HCT116 (cell line): ENCODE measurements around the gene ADAM15. TPM values are rescaled to one million over a fixed set of nuclear protein-coding genes. Genes with fewer than 3 reads are reported as not detected.

Experiments
- ATAC-seq: fragments of 200-7000 bp; cut with Tn5 transposase; 2 replicates; pipeline ENCODE4 v1.9.1; 2020; ENCODE audit warnings: mild to moderate bottlenecking, moderate library complexity
- BruUV-seq: library from RNA; stranded (reverse); fragments of 400-500 nt; replicated peaks from 2 replicates; lab custom pipeline; 2021; lab: Mats Ljungman, UMichigan
- CTCF ChIA-PET: fragments of 300-600 bp; sonication (Branson Sonifier 250); formaldehyde crosslinking; loops from one replicate; lab custom pipeline; 2021; ENCODE audit warnings: antibody characterized with exemption; lab: Charles Lee
- POLR2A ChIA-PET: fragments of 300-600, 350-600 bp; sonication (Branson Sonifier 250); formaldehyde crosslinking; loops from one replicate; lab custom pipeline; 2021; ENCODE audit warnings: antibody characterized with exemption; lab: Charles Lee
- RAD21 ChIA-PET, 2 experiments: fragments of 300-600 bp; sonication (Branson Sonifier 250); formaldehyde crosslinking; loops; one replicate each; lab custom pipeline; 2023; ENCODE audit warnings: low total read pairs in 2 of 2; ENCODE audit not compliant: uncharacterized antibody in 2 of 2, unreplicated experiment in 2 of 2, low non-redundant PET in 1 of 2; lab: Charles Lee
- DNase-seq: peaks from one replicate; pipeline ENCODE4 v3.0.0-alpha.2; 2010; ENCODE audit warnings: low read depth, low spot score
- H2AFZ ChIP-seq: fragments of 200-600 bp; shearing (Covaris generic), sonication (generic); 2 replicates; pipeline ENCODE4 v1.6.1; 2017; ENCODE audit warnings: low read depth, mixed run types, mixed read lengths, antibody characterized with exemption, low read length; ENCODE audit not compliant: poor library complexity, severe bottlenecking
- H3K27ac ChIP-seq: 2 replicates; pipeline ENCODE4 v1.5.1; 2012; ENCODE audit warnings: low read depth, low read length
- H3K27me3 ChIP-seq: fragments of 200-600 bp; sonication (generic); 2 replicates; pipeline ENCODE4 v1.6.1; 2016; ENCODE audit warnings: mixed run types, low read length, mixed read lengths; ENCODE audit not compliant: insufficient read depth
- H3K36me3 ChIP-seq, 2 experiments: fragments of 200-500 bp in 1 of 2; fragments of 200-600 bp in 1 of 2; sonication (Bioruptor generic) in 1 of 2; sonication (generic) in 1 of 2; 2 replicates each; pipeline versions ENCODE4 v1.5.1 to v1.6.1; 2014 to 2016; ENCODE audit warnings: low read length in 2 of 2, inconsistent platforms in 1 of 2, mixed read lengths in 1 of 2, mixed run types in 1 of 2; ENCODE audit not compliant: insufficient read depth in 2 of 2, control insufficient read depth in 1 of 2
- H3K4me1 ChIP-seq, 2 experiments: fragments of 200-600 bp in 1 of 2; sonication (generic) in 1 of 2; 2 replicates each; pipeline versions ENCODE4 v1.5.1 to v1.6.1; 2012 to 2017; ENCODE audit warnings: low read length in 2 of 2, inconsistent platforms in 1 of 2, mild to moderate bottlenecking in 1 of 2, mixed read lengths in 1 of 2, mixed run types in 1 of 2, moderate library complexity in 1 of 2; ENCODE audit not compliant: insufficient read depth in 2 of 2, control insufficient read depth in 1 of 2
- H3K4me2 ChIP-seq: fragments of 200-600 bp; sonication (generic); 2 replicates; pipeline ENCODE4 v1.6.1; 2017; ENCODE audit warnings: mixed run types, low read length, mixed read lengths
- H3K4me3 ChIP-seq, 2 experiments: fragments of 200-600 bp in 1 of 2; sonication (generic) in 1 of 2; replicated peaks in 1 of 2; 2 replicates each; pipeline ENCODE4 v1.5.1; 2011 to 2016; ENCODE audit warnings: low read length in 2 of 2, control low read depth in 1 of 2, low read depth in 1 of 2, mild to moderate bottlenecking in 1 of 2, mixed read lengths in 1 of 2, mixed run types in 1 of 2
- H3K79me2 ChIP-seq: fragments of 200-600 bp; sonication (generic); 2 replicates; pipeline ENCODE4 v1.6.1; 2017; ENCODE audit warnings: mild to moderate bottlenecking, mixed run types, low read length, moderate library complexity, mixed read lengths; ENCODE audit not compliant: insufficient read depth
- H3K9ac ChIP-seq: fragments of 200-600 bp; sonication (generic); 2 replicates; pipeline ENCODE4 v1.6.1; 2016; ENCODE audit warnings: low read length, mixed read lengths
- H3K9me2 ChIP-seq: fragments of 200-600 bp; sonication (generic), shearing (Covaris generic); 2 replicates; pipeline ENCODE4 v1.6.1; 2017; ENCODE audit warnings: mixed run types, mild to moderate bottlenecking, moderate library complexity; ENCODE audit not compliant: insufficient read depth
- H3K9me3 ChIP-seq, 2 experiments: fragments of 200-500 bp in 1 of 2; fragments of 200-600 bp in 1 of 2; sonication (Bioruptor generic) in 1 of 2; sonication (generic) in 1 of 2; 2 replicates each; pipeline ENCODE4 v1.6.1; 2014 to 2017; ENCODE audit warnings: low read length in 2 of 2, mixed read lengths in 2 of 2, inconsistent platforms in 1 of 2, low read depth in 1 of 2, mild to moderate bottlenecking in 1 of 2, mixed run types in 1 of 2, moderate library complexity in 1 of 2; ENCODE audit not compliant: control insufficient read depth in 1 of 2, insufficient read depth in 1 of 2
- H4K20me1 ChIP-seq: fragments of 200-600 bp; sonication (generic), shearing (Covaris generic); 2 replicates; pipeline ENCODE4 v1.6.1; 2017; ENCODE audit warnings: mixed run types, mild to moderate bottlenecking, moderate library complexity; ENCODE audit not compliant: insufficient read depth
- CBX3 ChIP-seq: IDR thresholded peaks from 2 replicates; pipeline ENCODE4 v1.6.1; 2012; ENCODE audit warnings: low read depth
- ELF1 ChIP-seq: IDR thresholded peaks from 2 replicates; pipeline ENCODE4 v1.6.1; 2012; ENCODE audit warnings: low read depth, borderline replicate concordance
- EZH2phosphoT487 ChIP-seq: fragments of 200-600 bp; IDR thresholded peaks from 2 replicates; pipeline ENCODE4 v1.6.1; 2018; ENCODE audit warnings: antibody characterized with exemption, borderline replicate concordance
- POLR2A ChIP-seq: IDR thresholded peaks from 2 replicates; pipeline ENCODE4 v1.7.0; 2011; ENCODE audit warnings: borderline replicate concordance; ENCODE audit not compliant: insufficient read depth, insufficient read length; ENCODE audit errors: extremely low read depth
- POLR2AphosphoS5 ChIP-seq: IDR thresholded peaks from 2 replicates; pipeline ENCODE4 v1.6.1; 2011; ENCODE audit warnings: mild to moderate bottlenecking, low read depth, low read length, moderate library complexity
- RAD21 ChIP-seq: IDR thresholded peaks from 2 replicates; pipeline ENCODE4 v1.6.1; 2012; ENCODE audit warnings: low read depth, mild to moderate bottlenecking
- SIN3A ChIP-seq: IDR thresholded peaks from 2 replicates; pipeline ENCODE4 v1.6.1; 2012; ENCODE audit warnings: low read depth
- SP1 ChIP-seq: IDR thresholded peaks from 2 replicates; pipeline ENCODE4 v1.6.1; 2012; ENCODE audit warnings: low read depth
- SRF ChIP-seq: IDR thresholded peaks from 2 replicates; pipeline ENCODE4 v1.6.1; 2012; ENCODE audit warnings: low read depth
- TCF7L2 ChIP-seq: IDR thresholded peaks from 2 replicates; pipeline ENCODE4 v1.7.0; 2011; ENCODE audit warnings: borderline replicate concordance, inconsistent platforms; ENCODE audit not compliant: insufficient read depth, insufficient read length; ENCODE audit errors: extremely low read depth
- YY1 ChIP-seq: IDR thresholded peaks from 2 replicates; pipeline ENCODE4 v1.6.1; 2011; ENCODE audit warnings: low read length, low read depth, moderate library complexity, mild to moderate bottlenecking; ENCODE audit not compliant: insufficient replicate concordance; ENCODE audit errors: extremely low read depth
- ZFX ChIP-seq: fragments of 450-650 bp; IDR thresholded peaks from 2 replicates; pipeline ENCODE4 v1.6.1; 2017
- intact Hi-C: fragments of 100-400 bp; cut with micrococcal nuclease; formaldehyde crosslinking; loops from 2 replicates; pipeline ENCODE4 v1.10.0; 2022
- total RNA-seq: library from RNA; stranded (reverse); gene quantifications from one replicate; pipeline ENCODE4 v1.2.1, GENCODE V29; 2021; ENCODE audit not compliant: unreplicated experiment
- TF ChIP-seq, protein P1 (sequence below), 3 experiments: fragments of 200-600 bp in 1 of 3; sonication (generic) in 1 of 3; IDR thresholded peaks in 2 of 3; conservative IDR thresholded peaks in 1 of 3; 2 replicates each; pipeline ENCODE4 v1.5.1; 2012 to 2017; ENCODE audit warnings: low read depth in 2 of 3, low read length in 2 of 3, antibody characterized with exemption in 1 of 3, borderline replicate concordance in 1 of 3, control low read depth in 1 of 3, mild to moderate bottlenecking in 1 of 3, mixed read lengths in 1 of 3, mixed run types in 1 of 3, moderate library complexity in 1 of 3; ENCODE audit not compliant: insufficient read depth in 1 of 3
- TF ChIP-seq, protein P2 (sequence below): IDR thresholded peaks from 2 replicates; pipeline ENCODE4 v1.6.1; 2011; ENCODE audit warnings: mild to moderate bottlenecking, low read length, moderate library complexity; ENCODE audit not compliant: insufficient replicate concordance; ENCODE audit errors: extremely low read depth

The ADAM15 gene
- total RNA-seq, 1 experiment from 2014 or later = 149 TPM

DNA sequence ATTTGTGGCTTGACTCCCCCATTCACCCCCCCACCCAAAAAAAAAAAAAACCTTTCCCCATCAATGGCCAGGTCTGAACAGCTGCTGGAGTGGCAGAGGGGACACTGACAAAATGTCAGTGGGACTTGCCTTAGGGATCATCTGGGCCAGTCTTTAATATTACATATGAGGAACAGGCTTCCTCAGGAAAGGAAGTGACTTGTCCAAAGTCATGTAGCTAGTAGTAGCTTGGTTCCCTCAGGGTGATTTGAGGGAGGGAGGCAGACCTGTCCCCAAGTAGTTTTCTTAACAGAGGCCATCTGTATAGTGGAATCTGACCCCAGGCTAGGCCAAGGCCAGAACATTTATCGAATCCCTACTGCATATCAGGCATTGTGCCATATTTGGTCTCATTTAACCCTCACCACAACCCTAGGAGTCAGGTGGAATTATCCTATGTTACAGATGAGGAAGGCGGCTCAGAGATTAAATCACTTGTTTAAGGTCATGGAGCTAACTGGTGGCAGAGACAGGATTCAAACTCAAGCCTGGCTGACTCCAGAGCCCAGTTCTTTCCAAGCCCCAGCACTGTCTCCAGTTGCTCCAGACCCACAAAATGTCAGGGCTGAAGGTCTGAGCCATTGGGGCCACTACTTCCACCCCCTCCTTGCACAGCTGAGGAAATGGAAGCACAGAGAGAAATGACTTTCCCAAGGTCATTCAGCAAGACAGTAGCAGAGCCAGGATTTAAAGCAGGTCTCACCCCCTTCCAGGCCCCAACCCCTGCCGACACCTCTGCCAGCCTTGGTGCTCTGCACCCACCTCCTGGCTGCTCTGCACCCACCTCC is 38.1 kb upstream of the ADAM15 start:
- Histone ChIP-seq H3K4me3 (no peak overlapping the region), H3K36me3 (peaks cover 13 to 27% of the 10 kb centered on the region in 2 experiments; a peak in 3 of 4 replicates), H2AFZ (no peak overlapping the region), H3K79me2 (peaks cover 48% of the 10 kb centered on the region; the same call in 1 of the 2 replicates), H3K4me2 (no peak overlapping the region), H3K9ac (no peak overlapping the region), H4K20me1 (no peaks in the 10 kb centered on the region), H3K27me3 (no peaks in the 10 kb centered on the region), H3K4me1 (peaks cover 18 to 61% of the 10 kb centered on the region in 2 experiments), H3K9me2 (no peaks in the 10 kb centered on the region), H3K9me3 (no peaks in the 10 kb centered on the region), H3K27ac (no peak overlapping the region)
- ChIA-PET RAD21 (no interaction called here), CTCF (no interaction called here), POLR2A (no interaction called here)
- TF ChIP-seq EZH2phosphoT487 = no peak
- no peak for TF ChIP-seq RAD21
- no peak for TF ChIP-seq YY1
- no peak for TF ChIP-seq TCF7L2
- TF ChIP-seq CBX3 = no peak
- TF ChIP-seq ZFX = no peak
- TF ChIP-seq POLR2A = no peak
- no peak for TF ChIP-seq SRF
- TF ChIP-seq SIN3A = no peak
- TF ChIP-seq, protein P1, sequence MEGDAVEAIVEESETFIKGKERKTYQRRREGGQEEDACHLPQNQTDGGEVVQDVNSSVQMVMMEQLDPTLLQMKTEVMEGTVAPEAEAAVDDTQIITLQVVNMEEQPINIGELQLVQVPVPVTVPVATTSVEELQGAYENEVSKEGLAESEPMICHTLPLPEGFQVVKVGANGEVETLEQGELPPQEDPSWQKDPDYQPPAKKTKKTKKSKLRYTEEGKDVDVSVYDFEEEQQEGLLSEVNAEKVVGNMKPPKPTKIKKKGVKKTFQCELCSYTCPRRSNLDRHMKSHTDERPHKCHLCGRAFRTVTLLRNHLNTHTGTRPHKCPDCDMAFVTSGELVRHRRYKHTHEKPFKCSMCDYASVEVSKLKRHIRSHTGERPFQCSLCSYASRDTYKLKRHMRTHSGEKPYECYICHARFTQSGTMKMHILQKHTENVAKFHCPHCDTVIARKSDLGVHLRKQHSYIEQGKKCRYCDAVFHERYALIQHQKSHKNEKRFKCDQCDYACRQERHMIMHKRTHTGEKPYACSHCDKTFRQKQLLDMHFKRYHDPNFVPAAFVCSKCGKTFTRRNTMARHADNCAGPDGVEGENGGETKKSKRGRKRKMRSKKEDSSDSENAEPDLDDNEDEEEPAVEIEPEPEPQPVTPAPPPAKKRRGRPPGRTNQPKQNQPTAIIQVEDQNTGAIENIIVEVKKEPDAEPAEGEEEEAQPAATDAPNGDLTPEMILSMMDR (IDR thresholded peaks at IDR 0.05 in 2 of 3, conservative IDR thresholded peaks at IDR 0.05 in 1 of 3; ENCODE audit: borderline replicate concordance in 1 of 3, insufficient read depth in 1 of 3, low read depth in 2 of 3, low read length in 2 of 3) = no peak
- no peak for TF ChIP-seq SP1
- TF ChIP-seq, protein P2, sequence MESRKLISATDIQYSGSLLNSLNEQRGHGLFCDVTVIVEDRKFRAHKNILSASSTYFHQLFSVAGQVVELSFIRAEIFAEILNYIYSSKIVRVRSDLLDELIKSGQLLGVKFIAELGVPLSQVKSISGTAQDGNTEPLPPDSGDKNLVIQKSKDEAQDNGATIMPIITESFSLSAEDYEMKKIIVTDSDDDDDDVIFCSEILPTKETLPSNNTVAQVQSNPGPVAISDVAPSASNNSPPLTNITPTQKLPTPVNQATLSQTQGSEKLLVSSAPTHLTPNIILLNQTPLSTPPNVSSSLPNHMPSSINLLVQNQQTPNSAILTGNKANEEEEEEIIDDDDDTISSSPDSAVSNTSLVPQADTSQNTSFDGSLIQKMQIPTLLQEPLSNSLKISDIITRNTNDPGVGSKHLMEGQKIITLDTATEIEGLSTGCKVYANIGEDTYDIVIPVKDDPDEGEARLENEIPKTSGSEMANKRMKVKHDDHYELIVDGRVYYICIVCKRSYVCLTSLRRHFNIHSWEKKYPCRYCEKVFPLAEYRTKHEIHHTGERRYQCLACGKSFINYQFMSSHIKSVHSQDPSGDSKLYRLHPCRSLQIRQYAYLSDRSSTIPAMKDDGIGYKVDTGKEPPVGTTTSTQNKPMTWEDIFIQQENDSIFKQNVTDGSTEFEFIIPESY = no peak
- TF ChIP-seq ELF1 = no peak
- TF ChIP-seq POLR2AphosphoS5 = no peak
- intact Hi-C loops = no loop called here
- BruUV-seq = no TSS peak
- no peak for ATAC-seq
- no peak for DNase-seq
